ENCODE results near the gene TRAF3IP3.

GRCh38 chr1:209721323-209721722 lies 34.5 kb upstream of the TRAF3IP3 start:
- TF ChIP-seq KAT7 (CRISPR knock-in tag; IDR thresholded peaks at IDR 0.05; ENCODE audit: borderline replicate concordance), result no peak
- TF ChIP-seq ZNF546 (CRISPR knock-in tag; conservative IDR thresholded peaks at IDR 0.05), result no peak
- no peak for TF ChIP-seq ATF2 (CRISPR knock-in tag; IDR thresholded peaks at IDR 0.05)
- TF ChIP-seq ARID4A (CRISPR knock-in tag; IDR thresholded peaks at IDR 0.05; ENCODE audit: borderline replicate concordance), result no peak
- TF ChIP-seq PATZ1 (CRISPR knock-in tag; IDR thresholded peaks at IDR 0.05), result no peak
- TF ChIP-seq NFAT5 (CRISPR knock-in tag; IDR thresholded peaks at IDR 0.05), result no peak
- no peak for TF ChIP-seq TOPORS (CRISPR knock-in tag; IDR thresholded peaks at IDR 0.05)
- TF ChIP-seq YY1 (IDR thresholded peaks at IDR 0.05; ENCODE audit: insufficient read depth, insufficient replicate concordance, low read depth, low read length), result no peak

Measured in HepG2 (cell line).